Measurements from ENCODE around the gene HIVEP1. TPM values are rescaled to one million over a fixed set of nuclear protein-coding genes. Genes with fewer than 3 reads are reported as not detected.

Gene HIVEP1
- 10 to 100 TPM; 26.3 to 37.9 (median 28.4) TPM for total RNA-seq
- total RNA-seq (2013): 36.8 TPM

DNA sequence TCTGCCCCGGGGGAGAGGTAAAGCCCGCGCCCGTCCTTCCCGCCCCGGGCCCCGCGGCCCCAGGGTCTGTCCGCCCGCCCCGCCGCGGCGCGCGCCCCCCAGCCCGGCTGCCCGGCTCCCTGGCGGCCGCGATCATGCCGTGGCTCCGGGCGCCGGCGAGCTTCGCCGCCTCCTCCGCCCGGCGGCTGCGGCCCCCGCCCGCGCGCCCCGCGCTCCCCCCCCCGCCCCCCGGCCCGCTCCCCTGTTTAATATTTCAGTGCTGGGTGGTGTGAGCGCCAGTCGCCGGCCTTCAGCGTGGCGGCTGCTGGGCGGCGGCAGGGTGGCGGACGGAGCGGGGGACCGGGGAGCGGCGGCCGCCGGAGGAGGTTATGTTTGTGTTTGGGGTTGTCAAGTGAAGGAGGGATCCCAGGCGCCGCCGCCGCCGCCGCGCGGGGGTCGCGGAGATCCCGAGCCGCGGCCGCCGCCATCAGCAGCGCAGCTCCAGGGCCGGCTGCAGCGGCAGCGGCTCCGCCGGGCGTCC lies at the start of gene HIVEP1:
TSS of gene HIVEP1 (plus strand) at position 275 of the 520 bp plus-strand sequence. CDS start 3,317 bp downstream, outside the sequence.
- peak in 1 of 2 donors; percentile 44 for DNase-seq
- Histone ChIP-seq H3K4me1 (ENCODE audit: control insufficient read depth, insufficient read depth, low read length) (peaks cover 21% of the 10 kb centered on the region), H3K27ac (ENCODE audit: low read length) (peak within 1 kb of the TSS; percentile 95), H3K36me3 (ENCODE audit: control insufficient read depth, insufficient read depth, low read length) (no peaks in the 10 kb centered on the region), H3K9me3 (ENCODE audit: control insufficient read depth, insufficient read depth, low read length) (no peaks in the 10 kb centered on the region), H3K27me3 (ENCODE audit: control insufficient read depth, insufficient read depth, low read length) (no peaks in the 10 kb centered on the region), H3K4me3 (ENCODE audit: low read length) (peak within 1 kb of the TSS; percentile 86)
- intact Hi-C loops (cut with micrococcal nuclease): loop anchor here (5.0 kb wide), 1 partner anchor 645 kb away; no protein-coding TSS in a partner anchor
- no peak for TF ChIP-seq CTCF (IDR thresholded peaks at IDR 0.05)
- peak within 1 kb of the TSS; percentile 98 to 99 for H3K27ac Mint-ChIP-seq
- WGBS (ENCODE audit: insufficient coverage): 0% methylated on average over 77 of the region's 78 CpGs
- no peaks in the 10 kb centered on the region for H3K36me3 Mint-ChIP-seq
- H3K27me3 Mint-ChIP-seq (ENCODE audit: low read depth in 2 of 2): peaks cover 0 to 4% of the 10 kb centered on the region in 2 donors
- H3K4me1 Mint-ChIP-seq: peaks cover 48 to 49% of the 10 kb centered on the region in 2 donors
- no peaks in the 10 kb centered on the region for H3K9me3 Mint-ChIP-seq
- peak within 1 kb of the TSS; percentile 99 for H3K4me3 Mint-ChIP-seq
- ATAC-seq: no peak

DNA sequence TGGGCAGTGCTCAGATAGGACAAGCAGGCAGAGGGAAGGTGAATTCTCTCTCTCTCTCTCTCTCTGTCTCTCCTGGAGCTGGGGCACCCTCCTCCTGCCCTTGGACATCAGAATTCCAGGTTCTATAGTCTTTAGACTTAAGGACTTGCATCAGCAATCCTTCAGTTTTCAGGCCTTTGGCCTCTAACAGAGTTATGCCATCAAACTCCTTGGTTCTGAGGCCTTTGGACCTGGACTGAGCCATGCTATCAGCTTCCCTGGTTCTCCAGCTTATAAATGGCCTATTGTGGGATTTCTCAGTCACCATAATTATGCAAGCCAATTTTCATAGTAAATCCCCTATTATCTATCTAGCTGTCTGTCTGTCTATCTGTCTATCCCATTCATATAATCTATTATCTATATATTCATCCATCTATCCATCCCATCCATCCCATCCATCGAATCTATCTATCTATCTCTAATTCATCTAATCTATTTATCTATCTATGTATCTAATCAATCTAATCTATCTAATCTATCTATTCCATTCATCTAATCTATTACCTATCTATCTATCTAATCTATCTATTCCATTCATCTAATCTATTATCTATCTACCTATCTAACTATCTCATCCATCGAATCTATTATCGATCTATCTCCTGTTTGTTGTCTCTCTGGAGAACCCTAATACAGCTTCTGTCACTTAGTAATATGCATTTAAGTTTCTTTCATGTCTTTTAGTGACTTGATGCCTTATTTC lies 48.2 kb upstream of the HIVEP1 start:
- no peaks in the 10 kb centered on the region for H3K4me1 Mint-ChIP-seq
- Histone ChIP-seq H3K4me1 (ENCODE audit: control insufficient read depth, insufficient read depth, low read length) (no peaks in the 10 kb centered on the region), H3K27me3 (ENCODE audit: control insufficient read depth, insufficient read depth, low read length) (no peaks in the 10 kb centered on the region), H3K27ac (ENCODE audit: low read length) (no peak overlapping the region), H3K9me3 (ENCODE audit: control insufficient read depth, insufficient read depth, low read length) (no peaks in the 10 kb centered on the region), H3K4me3 (ENCODE audit: low read length) (no peak overlapping the region), H3K36me3 (ENCODE audit: control insufficient read depth, insufficient read depth, low read length) (no peaks in the 10 kb centered on the region)
- no peak overlapping the region for H3K4me3 Mint-ChIP-seq
- no peak for DNase-seq
- H3K9me3 Mint-ChIP-seq: no peaks in the 10 kb centered on the region
- 92% methylated on average over 3 of the region's 3 CpGs for WGBS (ENCODE audit: insufficient coverage)
- intact Hi-C loops (cut with micrococcal nuclease): no loop called here
- ATAC-seq: no peak
- H3K27ac Mint-ChIP-seq: no peak overlapping the region
- peaks cover 0 to 4% of the 10 kb centered on the region in 2 donors for H3K27me3 Mint-ChIP-seq (ENCODE audit: low read depth in 2 of 2)
- TF ChIP-seq CTCF (IDR thresholded peaks at IDR 0.05): no peak
- H3K36me3 Mint-ChIP-seq: no peaks in the 10 kb centered on the region

DNA sequence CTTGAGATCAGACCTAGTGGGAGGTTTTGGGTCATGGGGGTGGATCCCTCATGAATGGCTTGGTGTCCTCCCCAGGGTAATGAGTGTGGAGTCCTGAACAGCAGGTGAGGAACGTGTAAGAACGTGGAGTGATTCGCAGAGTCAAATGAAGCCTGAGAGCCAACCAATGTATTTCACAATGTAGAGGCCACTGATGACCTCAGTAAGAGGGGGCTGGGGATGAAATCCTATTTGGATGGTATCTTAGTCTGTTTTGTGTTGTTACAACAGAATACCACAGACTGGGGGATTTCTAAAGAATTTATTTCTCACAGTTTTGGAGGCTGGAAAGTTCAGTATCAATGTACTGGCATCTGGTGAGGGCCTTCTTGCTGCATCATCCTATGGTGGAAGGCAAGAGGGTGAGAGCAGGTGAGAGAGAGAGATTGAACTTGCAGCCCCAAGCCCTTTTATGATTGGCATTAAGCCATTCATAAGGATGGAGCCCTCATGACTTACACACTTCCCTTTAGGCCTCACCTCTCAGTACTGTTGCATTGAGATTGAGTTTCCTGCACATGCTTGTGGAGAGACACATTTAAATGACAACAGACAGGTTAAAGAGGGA lies 47.3 kb upstream of the HIVEP1 start:
- DNase-seq (no peak), ATAC-seq (peak in 1 of 3 donors; percentile 24)
- H3K4me1 Mint-ChIP-seq: no peaks in the 10 kb centered on the region
- no peaks in the 10 kb centered on the region for H3K36me3 Mint-ChIP-seq
- H3K4me3 Mint-ChIP-seq: no peak overlapping the region
- intact Hi-C loops (cut with micrococcal nuclease): no loop called here
- no peaks in the 10 kb centered on the region for H3K27me3 Mint-ChIP-seq (ENCODE audit: low read depth in 2 of 2)
- no peak overlapping the region for H3K4me3 ChIP-seq (ENCODE audit: low read length)
- no peak for TF ChIP-seq CTCF (IDR thresholded peaks at IDR 0.05)
- H3K4me1 ChIP-seq (ENCODE audit: control insufficient read depth, insufficient read depth, low read length): no peaks in the 10 kb centered on the region
- no peaks in the 10 kb centered on the region for H3K9me3 ChIP-seq (ENCODE audit: control insufficient read depth, insufficient read depth, low read length)
- 95% methylated on average over 3 of the region's 3 CpGs for WGBS (ENCODE audit: insufficient coverage)
- no peak overlapping the region for H3K27ac ChIP-seq (ENCODE audit: low read length)
- H3K9me3 Mint-ChIP-seq: no peaks in the 10 kb centered on the region
- no peaks in the 10 kb centered on the region for H3K27me3 ChIP-seq (ENCODE audit: control insufficient read depth, insufficient read depth, low read length)
- H3K36me3 ChIP-seq (ENCODE audit: control insufficient read depth, insufficient read depth, low read length): no peaks in the 10 kb centered on the region
- H3K27ac Mint-ChIP-seq: no peak overlapping the region

All from natural killer cell (primary cell).